HT1080 (cell line): Measurements from ENCODE around the gene TPRX1. TPM values are rescaled to one million over a fixed set of nuclear protein-coding genes. Genes with fewer than 3 reads are reported as not detected.
"Not testable (repeated sequence)": the region's sequence is repeated elsewhere in the genome, so short reads cannot be mapped to it uniquely, and the experiment has no call there.

ENCODE experiments used
- DNase-seq: peaks from one replicate; pipeline ENCODE4 v3.0.0-alpha.2; 2015; ENCODE audit warnings: low read depth
- polyA plus RNA-seq, 2 experiments: library from polyadenylated mRNA; depleted of rRNA; stranded (reverse); fragments of >200 nt; gene quantifications; 2 replicates each; pipeline ENCODE4 v1.2.3, GENCODE V29; 2015
- total RNA-seq: library from RNA; depleted of rRNA; stranded (reverse); fragments of >200 nt; shearing (Covaris generic); gene quantifications from 2 replicates; pipeline ENCODE4 v1.2.3, GENCODE V29; 2014; rRNA removed

The TPRX1 gene, protein sequence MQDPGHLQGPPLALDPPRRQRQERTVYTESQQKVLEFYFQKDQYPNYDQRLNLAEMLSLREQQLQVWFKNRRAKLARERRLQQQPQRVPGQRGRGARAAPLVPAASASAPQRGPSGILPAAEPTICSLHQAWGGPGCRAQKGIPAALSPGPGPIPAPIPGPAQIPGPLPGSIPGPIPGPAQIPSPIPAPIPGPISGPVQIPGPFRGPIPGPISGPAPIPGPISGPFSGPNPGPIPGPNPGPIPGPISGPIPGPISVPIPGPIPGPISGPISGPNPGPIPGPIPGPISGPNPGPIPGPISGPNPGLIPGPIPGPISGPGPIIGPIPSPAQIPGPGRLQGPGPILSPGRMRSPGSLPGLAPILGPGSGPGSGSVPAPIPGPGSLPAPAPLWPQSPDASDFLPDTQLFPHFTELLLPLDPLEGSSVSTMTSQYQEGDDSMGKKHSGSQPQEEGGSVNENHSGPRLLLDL
- total RNA-seq: not detected in 2 replicates
- polyA plus RNA-seq (2015; cell fraction: cytosol; rRNA removed): not detected in 2 replicates
- polyA plus RNA-seq (2015; cell fraction: nucleus; rRNA removed): not detected in 2 replicates

DNA sequence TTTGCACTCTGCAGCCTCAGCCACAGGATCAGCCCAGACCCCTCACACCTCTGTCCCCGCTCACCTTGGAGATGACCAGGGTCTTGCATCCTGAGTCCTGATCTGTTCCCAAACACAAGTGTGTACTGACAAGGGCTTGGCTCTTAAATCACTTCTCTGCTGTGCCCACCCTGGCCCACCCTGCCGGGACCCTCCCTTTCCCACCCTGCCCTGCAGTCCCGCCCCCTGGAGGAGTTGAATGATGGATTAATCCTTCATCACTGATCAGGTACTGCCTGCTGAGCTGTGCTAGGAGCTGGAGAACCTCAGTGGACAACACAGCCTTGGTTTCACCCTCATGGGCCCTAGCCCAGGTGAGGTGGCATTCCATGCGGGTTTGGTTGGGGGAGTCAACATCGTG, at the start of gene TPRX1:
TSS of gene TPRX1 (minus strand) at position 101 of the 400 bp plus-strand sequence. CDS start at position 89, 12 bp downstream.
- not testable (repeated sequence) for DNase-seq

DNA sequence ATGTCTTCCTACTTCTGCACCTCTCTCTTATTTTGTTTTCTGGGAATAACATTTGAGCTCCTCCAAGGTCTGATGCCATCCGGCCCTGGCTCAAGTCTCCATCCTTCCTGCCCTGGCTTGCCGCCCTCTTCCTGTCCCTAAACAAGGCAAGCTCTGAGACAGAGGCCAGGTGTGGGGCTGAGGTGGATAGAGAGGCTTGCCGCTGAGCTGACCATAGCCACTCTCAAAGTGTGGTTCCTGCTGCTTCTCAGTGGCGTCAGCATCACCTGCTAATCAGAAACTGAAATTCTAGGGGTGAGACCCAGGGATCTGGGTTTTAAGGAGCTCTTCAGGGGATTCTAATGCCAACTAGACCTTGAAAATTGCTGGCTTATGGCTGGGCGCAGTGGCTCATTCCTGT, 48.7 kb upstream of the TPRX1 start:
- no peak for DNase-seq

DNA sequence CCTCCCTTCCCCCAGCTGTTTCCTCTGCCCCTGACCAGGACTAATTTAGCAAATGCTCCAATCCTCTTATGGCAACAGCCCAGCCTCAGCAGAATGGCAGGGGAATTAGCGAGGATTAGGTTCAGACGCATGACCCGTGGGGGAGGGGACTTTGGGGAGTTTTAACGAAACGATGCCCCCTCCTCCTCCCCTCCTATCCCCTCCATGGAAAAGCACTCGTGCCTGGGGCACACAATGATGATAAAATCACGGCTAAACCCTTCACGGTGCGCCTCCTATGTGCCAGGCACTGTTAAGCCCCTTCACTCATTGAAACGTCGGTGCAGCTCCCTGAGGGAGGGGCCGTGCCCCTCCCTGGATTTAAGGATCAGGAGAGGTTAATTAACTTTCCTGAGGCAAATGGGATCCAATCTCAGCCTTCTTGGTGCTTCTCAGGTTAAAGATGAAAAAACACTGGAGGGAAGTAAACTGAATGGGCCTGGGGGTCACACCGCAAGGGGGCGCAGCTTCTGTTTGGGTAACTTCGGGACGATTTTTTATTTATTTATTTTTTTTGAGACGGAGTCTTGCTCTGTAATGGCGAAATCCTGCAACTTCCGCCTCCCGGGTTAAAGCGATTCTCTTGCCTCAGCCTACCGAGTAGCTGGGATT, 44.6 kb upstream of the TPRX1 start:
- DNase-seq: no peak

DNA sequence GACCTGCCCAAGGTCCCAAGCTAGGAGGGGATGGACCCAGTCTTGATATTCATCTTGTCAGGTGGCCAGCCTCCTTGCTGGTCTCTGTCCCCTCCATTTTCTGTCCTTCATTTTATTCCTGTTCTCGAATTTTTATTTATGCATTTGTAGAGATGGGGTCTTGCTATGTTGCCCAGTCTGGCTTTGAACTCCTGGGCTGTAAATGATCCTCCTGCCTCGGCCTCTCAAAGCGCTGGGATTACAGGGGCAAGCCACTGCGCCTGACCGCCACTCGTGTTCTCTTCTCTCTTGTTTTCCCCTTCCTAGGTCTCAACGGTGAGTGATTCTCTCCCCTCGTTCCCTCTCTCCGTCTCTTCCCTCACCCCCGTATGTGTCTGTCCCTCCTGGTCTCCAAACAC, 44.1 kb upstream of the TPRX1 start:
- no peak for DNase-seq

DNA sequence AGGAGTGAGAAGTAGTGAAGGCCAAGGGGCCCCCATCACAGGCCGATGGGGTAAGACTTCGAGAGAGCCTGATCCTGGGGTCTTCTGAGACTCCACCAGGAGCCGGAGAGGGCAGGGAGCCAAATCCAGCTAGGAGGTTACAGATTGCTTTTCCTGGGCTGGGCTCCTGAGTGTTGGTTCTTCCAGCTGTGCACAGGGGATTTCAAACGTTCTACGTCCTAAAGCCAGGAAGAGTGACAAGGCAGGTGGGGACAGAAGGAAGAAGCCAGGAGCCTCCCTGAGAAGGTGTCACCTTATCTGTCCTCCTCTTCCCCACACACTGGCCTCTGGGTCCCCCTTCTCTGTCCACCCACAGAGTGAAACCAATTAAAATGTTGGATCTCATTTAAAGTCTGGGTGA, 38.6 kb upstream of the TPRX1 start:
- DNase-seq: no peak

DNA sequence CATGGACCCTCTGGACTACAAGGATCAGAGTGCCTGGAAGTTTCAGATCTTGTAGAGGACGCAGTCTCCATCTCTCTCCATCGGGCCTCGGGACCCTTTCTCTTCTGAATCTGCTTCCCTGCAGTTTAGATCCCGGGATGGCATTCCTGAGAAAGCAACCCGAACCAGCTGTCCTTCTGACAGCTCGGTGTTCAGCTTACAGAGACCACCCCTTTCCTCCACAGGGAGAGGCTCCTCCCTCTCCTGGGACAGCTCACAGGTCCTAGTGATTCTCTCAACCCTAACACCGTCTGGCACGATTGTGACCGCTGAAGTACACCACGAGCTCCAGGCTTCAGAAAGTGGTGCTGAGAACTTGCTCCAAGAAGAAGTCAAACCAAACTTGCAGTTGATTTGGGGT, 35.6 kb upstream of the TPRX1 start:
- no peak for DNase-seq

DNA sequence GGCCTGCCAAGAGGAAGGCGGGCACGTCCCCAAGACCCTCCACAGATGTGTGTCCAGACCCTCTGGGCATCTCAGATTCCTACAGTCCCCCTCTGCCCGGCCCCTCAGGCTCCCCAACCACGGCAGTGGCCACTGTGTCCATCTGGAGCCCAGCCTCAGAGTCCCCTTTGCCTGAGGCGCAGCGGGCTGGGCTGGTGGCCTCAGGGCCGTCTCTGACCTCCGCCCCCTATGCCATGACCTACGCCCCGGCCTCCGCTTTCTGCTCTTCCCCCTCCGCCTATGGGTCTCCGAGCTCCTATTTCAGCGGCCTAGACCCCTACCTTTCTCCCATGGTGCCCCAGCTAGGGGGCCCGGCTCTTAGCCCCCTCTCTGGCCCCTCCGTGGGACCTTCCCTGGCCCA, 35.1 kb upstream of the TPRX1 start:
- DNase-seq: no peak

DNA sequence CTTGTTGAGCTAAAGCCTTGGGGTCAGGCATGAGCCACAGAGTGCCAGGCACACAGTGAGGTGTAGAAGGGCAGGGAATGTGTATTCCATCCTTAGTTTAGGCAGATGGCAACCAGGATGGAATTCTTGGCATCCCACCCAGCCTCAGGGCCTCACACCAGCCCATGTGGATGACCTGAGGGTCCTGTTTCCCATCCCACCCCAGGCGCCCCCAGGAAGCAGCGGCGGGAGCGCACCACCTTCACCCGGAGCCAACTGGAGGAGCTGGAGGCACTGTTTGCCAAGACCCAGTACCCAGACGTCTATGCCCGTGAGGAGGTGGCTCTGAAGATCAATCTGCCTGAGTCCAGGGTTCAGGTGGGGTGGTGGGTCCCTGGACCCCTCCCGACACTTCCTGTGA, 31.7 kb upstream of the TPRX1 start:
- no peak for DNase-seq

DNA sequence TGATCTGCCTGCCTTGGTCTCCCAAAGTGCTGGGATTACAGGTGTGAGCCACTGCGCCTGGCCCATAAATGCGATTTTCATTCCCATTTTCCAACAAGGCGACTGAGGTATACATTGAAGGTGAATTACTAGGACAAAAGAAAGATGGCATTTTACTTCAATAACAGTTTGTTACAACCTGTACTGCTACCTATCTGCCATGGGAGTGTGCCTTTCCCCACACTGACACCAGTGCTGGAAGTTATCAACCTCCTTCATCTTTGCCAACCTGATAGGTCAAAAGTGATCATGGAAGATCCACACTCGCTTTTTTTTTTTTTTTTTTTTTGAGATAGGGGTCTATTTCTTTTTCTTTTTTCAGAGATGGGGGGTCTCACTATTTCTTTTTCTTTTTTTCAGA, 28.4 kb upstream of the TPRX1 start:
- no peak for DNase-seq

DNA sequence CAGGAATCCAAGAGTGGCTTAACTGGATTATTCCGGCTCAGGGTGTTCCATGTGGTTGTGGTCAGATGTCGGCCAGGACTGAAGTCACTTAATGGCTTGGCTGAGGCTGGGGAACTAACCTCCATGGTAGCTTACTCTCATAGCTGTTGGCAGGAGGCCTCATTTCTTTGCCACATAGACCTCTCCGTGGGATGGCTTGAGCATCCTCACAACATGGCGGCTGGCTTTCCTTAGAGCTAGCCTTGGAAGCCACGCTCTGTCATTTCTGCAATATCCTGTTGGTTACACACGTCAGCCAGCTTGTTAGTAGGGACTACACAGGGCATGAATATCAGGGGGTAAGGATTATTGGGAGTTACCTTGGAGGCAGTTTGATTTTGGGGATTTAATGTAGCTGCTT, 22.4 kb upstream of the TPRX1 start:
- no peak for DNase-seq

DNA sequence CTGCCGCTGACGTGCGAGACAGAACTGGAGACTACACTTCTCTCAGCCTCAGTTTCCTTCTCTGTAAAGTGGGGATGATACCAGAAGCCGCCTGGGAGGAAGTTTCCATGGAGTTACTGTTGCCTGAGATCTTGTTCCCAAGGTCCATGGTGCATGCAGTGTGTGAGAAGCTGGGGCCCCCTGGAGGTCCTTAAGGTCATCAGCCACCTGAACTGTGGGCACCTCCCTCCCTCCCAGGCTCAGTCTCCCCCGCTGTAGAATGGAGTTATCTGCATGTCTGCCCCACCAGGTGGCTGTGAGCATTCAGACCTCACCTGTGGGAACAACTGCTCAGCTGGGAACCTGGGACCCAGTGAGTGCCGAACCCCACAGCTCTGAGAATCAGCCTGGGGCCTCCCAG, 20.0 kb upstream of the TPRX1 start:
- DNase-seq: no peak

DNA sequence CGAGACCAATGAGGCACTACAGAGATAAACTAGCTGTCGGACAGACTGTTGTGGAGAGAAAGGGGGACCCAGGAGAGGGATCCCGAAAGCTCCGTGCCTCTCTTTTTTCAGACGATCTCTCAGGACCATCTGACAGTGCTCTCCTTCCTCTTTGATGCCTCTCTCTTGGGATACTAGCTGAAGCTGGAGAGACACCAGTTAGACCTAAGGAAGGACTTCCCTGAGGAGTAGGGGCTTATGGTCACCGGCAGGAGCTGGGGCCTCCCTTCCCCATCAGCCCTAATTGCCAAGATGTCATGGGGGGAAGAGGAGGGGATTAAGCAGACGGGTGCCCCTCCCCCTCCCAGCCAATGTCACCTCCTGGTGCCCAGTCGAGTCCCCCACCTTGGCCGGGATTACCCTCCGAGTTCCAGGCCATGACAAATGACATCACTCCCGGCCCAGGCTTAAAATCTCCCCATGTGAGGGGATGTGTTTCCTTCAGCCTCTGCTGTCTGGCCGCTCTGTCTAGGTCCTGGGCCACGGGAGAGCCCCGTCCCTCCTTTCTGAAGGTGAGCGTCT, 17.2 kb upstream of the TPRX1 start, which contains the start of gene CRX:
TSS of gene CRX (plus strand) at position 478 of the 561 bp plus-strand sequence. CDS start 12,507 bp downstream, outside the sequence.
- no peak for DNase-seq

DNA sequence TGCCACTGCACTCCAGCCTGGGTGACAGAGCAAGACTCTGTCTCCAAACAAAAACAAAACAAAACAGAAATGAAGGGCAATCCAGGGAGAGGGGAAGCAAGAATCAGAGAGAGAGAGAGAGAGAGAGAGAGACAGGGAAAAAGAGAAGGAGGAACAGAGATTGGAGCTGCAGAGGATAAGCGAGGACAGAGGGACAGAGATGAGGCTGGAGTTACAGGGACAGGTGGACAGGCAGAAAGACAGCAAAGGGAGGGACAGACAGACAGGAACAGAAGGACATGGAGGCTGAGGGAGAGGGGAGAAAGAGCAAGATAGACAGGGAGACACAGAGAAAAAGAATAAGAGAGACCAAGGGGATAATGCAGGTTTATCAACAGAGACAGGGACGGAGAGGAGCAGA, 16.1 kb upstream of the TPRX1 start:
- DNase-seq: no peak

DNA sequence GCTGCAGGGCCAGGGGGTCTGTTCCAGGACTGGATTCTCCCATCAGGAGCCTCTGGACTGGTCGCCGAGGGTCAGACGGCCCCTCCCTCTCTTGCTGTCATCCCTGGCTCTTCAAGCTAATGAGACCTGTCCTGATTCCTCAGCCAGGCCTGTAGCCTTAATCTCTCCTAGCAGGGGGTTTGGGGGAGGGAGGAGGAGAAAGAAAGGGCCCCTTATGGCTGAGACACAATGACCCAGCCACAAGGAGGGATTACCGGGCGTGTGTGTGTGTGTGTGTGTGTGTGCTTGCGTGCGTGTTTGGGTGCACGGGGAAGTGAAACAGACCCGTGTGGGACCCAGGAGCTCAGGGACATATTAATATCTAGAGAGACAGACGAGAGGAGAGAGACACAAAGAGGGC, 15.5 kb upstream of the TPRX1 start:
- DNase-seq: no peak

DNA sequence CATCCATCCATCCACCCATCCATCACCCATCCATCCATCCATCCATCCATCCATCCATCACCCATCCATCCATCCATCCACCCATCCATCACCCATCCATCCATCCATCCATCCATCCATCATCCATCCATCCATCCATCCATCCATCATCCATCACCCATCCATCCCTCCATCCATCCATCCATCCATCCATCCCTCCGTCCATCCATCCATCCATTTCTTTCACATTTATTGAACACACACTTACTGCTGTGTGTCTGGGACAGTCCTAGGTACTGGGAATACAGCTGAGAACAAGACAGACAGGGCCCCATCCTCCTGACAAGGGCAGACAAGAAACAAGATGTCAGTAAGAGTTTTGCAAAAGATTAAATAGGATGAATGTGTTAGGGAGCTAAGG, 13.9 kb upstream of the TPRX1 start:
- not testable (repeated sequence) for DNase-seq

DNA sequence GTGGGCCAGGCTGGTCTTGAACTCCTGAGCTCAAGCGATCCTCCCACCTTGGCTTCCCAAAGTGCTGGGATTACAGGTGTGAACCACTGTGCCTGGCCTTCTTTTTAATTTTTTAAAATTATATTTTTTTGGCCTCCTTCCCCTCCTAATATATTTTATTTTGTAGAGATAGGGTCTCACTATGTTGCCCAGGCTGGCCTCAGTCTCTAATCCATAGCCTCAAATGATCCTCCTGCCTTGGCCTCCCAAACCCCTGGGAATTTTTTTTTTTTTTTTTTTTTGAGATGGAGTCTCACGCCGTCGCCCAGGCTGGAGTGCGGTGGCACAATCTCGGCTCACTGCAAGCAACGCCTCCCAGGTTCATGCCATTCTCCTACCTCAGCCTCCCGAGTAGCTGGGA, 11.9 kb upstream of the TPRX1 start:
- DNase-seq: not testable (repeated sequence)

DNA sequence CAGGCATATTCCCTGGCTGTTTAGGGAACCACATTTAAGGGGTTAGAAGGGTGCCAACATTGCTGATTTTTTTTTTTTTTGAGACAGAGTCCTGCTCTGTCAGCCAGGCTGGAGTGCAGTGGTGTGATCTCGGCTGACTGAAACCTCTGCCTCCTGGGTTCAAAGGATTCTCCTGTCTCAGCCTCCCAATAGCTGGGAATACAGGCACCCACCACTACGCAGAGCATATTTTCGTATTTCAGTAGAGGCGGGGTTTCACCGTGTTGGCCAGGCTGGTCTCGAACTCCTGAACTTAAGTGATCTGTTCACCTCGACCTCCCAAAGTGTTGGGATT, 9.6 kb upstream of the TPRX1 start:
- DNase-seq: no peak

DNA sequence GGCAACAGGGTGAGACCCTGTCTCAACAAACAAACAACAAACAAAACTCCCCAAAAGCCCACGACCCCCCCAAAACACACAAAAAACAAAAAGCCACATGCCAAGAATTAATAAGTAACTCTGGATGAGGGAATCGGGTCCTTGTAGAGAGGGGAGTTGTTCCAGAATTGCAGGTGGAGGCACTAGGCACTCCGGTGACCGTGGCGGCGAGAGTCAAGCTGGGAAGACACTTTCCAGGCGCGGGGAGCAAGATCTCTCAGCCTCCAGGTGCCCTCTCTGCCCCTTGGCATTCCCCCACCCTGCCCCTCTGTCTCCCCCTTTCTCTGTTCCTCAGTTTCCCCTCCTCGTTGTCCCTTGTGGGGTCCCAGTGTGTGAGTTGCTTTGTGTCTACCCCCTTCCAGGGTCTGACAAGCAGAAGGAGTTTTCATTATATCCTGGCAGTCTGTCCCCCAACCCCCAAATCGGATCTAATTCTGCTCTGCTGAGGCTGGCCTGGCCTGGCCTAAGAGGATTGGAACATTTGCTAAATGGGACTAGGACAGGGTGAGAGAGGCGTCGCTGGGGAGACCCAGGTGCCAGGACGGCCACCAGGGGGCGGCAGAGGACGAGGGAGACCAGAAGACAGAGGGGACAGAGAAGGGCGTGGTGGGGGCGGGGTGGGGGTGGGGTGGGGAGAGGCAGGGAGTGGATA, 9.1 kb upstream of the TPRX1 start:
- peak; percentile 55 for DNase-seq

DNA sequence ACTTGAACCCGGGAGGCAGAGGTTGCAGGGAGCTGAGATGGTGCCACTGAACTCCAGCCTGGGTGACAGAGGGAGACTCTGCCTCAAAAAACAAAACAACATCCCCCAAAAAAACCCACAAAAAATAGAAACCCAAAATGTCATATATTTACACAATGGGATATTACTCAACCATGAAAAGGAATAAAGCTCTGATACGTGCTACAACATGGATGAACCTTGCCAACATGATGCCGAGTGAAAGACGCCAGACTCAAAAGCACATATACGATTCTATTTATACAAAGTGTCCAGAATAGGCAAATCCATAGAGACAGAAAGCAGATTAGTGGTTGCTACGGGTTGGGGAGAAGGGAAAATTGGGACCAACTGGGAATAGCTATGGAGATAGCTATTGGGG, 2.1 kb upstream of the TPRX1 start:
- no peak for DNase-seq

DNA sequence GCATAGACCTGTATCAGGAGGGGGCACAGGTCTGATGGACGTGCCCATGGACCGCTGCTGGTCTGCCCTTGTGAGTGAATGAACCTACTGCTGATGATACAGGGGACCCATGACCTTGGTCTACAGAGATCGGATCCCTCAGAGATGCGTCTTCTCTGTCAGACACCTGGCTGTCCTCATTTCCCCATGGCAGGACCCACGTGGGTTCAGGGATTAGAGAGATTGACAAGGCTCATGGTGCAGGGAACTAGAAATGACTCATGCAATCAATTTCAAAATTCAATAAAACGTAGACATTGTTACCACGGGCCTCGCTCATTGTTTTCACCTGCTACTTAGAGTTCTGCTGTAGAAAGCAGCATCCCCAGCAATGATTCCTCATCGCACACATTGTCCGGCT, 962 bp upstream of the TPRX1 start:
- DNase-seq: no peak

DNA sequence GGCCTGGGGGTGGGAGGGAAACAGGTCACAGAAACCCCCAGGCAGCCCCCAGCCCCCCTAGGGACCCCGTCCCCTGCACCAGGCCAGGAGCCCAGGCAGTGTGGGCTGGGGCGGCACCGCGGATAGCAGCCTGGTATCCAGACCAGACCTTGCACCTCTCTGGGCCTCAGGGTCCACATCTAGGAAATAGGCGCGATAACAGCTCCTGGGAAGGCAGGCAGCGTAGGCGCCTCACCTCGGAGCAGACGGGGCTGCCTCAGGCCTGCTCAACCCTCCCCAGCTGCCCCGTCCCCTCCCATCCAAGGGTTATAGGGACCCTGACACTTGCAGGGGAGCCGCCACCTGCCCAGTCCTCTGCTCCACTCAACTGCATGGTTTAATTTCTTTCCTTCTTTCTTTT, 680 bp downstream of the TPRX1 start:
- DNase-seq: not testable (repeated sequence)

DNA sequence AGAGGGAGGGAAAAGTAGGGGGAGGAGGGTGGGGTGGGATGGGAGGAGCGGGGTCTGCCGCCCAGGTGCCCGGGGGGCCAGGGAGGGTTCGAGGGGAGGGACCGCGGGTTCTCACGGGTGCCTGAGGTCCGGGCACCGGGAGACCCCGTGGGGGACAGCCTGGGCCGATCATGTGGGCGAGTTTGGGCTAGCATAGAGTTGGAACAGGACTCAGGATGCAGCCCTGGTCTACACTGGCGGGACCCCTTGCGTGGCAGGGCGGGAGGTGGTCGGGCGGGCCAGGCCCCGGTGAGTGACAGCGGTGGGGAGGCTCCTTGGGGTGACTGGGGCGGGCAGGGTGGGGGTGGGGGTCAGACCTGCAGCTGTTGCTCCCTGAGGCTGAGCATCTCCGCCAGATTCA, 1.2 kb downstream of the TPRX1 start:
- not testable (repeated sequence) for DNase-seq
